GM12891 (cell line): ENCODE measurements around the gene PABPN1.

Experiments used
- POLR2A ChIP-seq: IDR thresholded peaks from 2 replicates; pipeline ENCODE4 v1.6.1; 2011; ENCODE audit warnings: low read depth, low read length, control low read depth
- POLR2AphosphoS5 ChIP-seq: IDR thresholded peaks from 2 replicates; pipeline ENCODE4 v1.6.1; 2011; ENCODE audit warnings: low read depth, low read length, control low read depth
- POU2F2 ChIP-seq: IDR thresholded peaks from 2 replicates; pipeline ENCODE4 v1.6.1; 2011; ENCODE audit warnings: low read depth, mild to moderate bottlenecking, control low read depth, low read length, moderate library complexity
- TAF1 ChIP-seq: IDR thresholded peaks from 2 replicates; pipeline ENCODE4 v1.6.1; 2011; ENCODE audit warnings: low read depth, low read length, control low read depth

DNA sequence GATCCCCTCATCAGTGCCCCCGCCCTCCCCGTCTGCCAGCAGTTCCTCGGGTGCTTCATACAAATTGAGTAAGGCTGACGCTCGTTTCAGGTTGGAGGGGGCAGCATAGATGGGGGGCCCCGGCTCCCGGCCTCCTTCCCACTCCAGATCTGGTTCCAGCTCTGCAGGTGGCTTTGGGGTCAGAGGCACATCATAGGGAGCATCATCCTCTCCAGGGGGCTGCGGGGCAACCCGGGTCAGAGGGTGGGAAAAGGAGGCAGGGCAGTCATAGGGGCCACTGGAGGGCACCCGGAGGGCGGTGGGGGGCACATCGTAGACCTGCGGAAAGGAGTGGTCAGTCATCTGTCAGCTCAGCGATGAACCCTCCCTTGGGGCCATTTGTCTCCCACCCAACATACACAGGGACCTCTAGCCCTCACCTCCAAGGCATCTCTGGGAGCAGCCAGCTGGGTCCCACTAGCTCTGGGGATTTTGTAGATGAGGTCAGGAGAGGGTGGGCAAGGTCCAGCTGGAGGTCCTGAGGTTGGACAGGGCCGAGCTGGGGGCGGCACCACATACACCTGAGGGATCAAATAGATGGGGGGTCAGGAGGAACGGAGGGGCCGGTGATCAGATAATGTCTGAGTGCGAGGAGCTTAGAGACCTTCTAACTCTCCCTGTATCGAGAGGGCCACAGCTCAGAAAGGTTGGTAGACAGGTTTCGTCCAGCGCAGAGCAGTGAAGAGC is 38.6 kb downstream of the PABPN1 start:
- TF ChIP-seq POLR2A (no peak), TAF1 (no peak), POLR2AphosphoS5 (no peak), POU2F2 (no peak)
